Smooth muscle cell (in vitro differentiated cells): ENCODE data around the gene FBXW5. TPM values are rescaled to one million over a fixed set of nuclear protein-coding genes. Genes with fewer than 3 reads are reported as not detected.

ENCODE experiments used
- DNase-seq: peaks from one replicate; lab custom pipeline; 2025; ENCODE audit not compliant: unreplicated experiment; lab: John Stamatoyannopoulos, UW
- H2AFZ ChIP-seq: fragments of 200-600 bp; sonication (generic); 2 replicates; pipeline ENCODE4 v1.6.0; 2016; ENCODE audit warnings: antibody characterized with exemption, low read depth, mild to moderate bottlenecking
- H3F3A ChIP-seq: fragments of 200-600 bp; sonication (generic); 2 replicates; pipeline ENCODE4 v1.6.0; 2017; ENCODE audit warnings: antibody characterized with exemption, low read depth
- H3K27ac ChIP-seq: fragments of 200-600 bp; sonication (generic); 2 replicates; pipeline ENCODE4 v1.5.1; 2016; ENCODE audit warnings: low read depth, mild to moderate bottlenecking
- H3K27me3 ChIP-seq: fragments of 200-600 bp; sonication (generic); 2 replicates; pipeline ENCODE4 v1.6.1; 2016; ENCODE audit warnings: low read depth, mild to moderate bottlenecking
- H3K36me3 ChIP-seq: fragments of 200-600 bp; sonication (generic); 2 replicates; pipeline ENCODE4 v1.5.1; 2016; ENCODE audit warnings: low read depth
- H3K4me1 ChIP-seq: fragments of 200-600 bp; sonication (generic); 2 replicates; pipeline ENCODE4 v1.5.1; 2016; ENCODE audit warnings: low read depth
- H3K4me2 ChIP-seq: fragments of 200-600 bp; sonication (generic); 2 replicates; pipeline ENCODE4 v1.6.0; 2016; ENCODE audit warnings: mild to moderate bottlenecking
- H3K4me3 ChIP-seq: fragments of 200-600 bp; sonication (generic); 2 replicates; pipeline ENCODE4 v1.5.1; 2016; ENCODE audit warnings: mild to moderate bottlenecking
- H3K79me2 ChIP-seq: fragments of 200-600 bp; sonication (generic); 2 replicates; pipeline ENCODE4 v1.6.0; 2016; ENCODE audit warnings: low read depth, mild to moderate bottlenecking
- H3K9ac ChIP-seq: fragments of 200-600 bp; sonication (generic); 2 replicates; pipeline ENCODE4 v1.6.0; 2016; ENCODE audit warnings: low read depth
- H3K9me3 ChIP-seq: fragments of 200-600 bp; sonication (generic); replicated peaks from 2 replicates; pipeline ENCODE4 v1.5.1; 2016; ENCODE audit warnings: low read depth
- H4K20me1 ChIP-seq: fragments of 200-600 bp; sonication (generic); 2 replicates; pipeline ENCODE4 v1.6.0; 2016; ENCODE audit warnings: low read depth
- CTCF ChIP-seq: fragments of 200-600 bp; sonication (generic); IDR thresholded peaks from 2 replicates; pipeline ENCODE4 v1.5.1; 2017; ENCODE audit warnings: borderline replicate concordance, mild to moderate bottlenecking, antibody characterized with exemption; ENCODE audit not compliant: insufficient read depth, poor library complexity, severe bottlenecking
- WGBS: methylation state at CpG from one replicate; pipeline ENCODE4 v1.1.7; 2016; ENCODE audit warnings: low lambda C conversion rate; 5-methylcytosine and 5-hydroxymethylcytosine counted together
- polyA plus RNA-seq: library from polyadenylated mRNA; unstranded; fragments of >200 nt; fragmentation: Nextera tagmentation; extraction: Ambion mirVana; gene quantifications from 2 replicates; pipeline ENCODE4 v1.2.1, GENCODE V29; 2016
- total RNA-seq: library from RNA; depleted of rRNA; stranded (reverse); fragments of >200 nt; gene quantifications from 2 replicates; pipeline ENCODE4 v1.2.3, GENCODE V29; 2014

Gene FBXW5
- total and polyA plus RNA-seq, 2 experiments from 2014 or later: 70.5 to 105 TPM

- H2AFZ ChIP-seq: no peak overlapping the region
- H3K9ac ChIP-seq: no peak overlapping the region
- WGBS: over 99% methylated on average over 14 of the region's 14 CpGs
- no peaks in the 10 kb centered on the region for H3K27me3 ChIP-seq
- no peaks in the 10 kb centered on the region for H3K36me3 ChIP-seq
- H4K20me1 ChIP-seq: no peaks in the 10 kb centered on the region
- DNase-seq: no peak
- no peaks in the 10 kb centered on the region for H3F3A ChIP-seq
- no peaks in the 10 kb centered on the region for H3K79me2 ChIP-seq
- no peaks in the 10 kb centered on the region for H3K4me1 ChIP-seq
- TF ChIP-seq CTCF: no peak
- no peak overlapping the region for H3K4me3 ChIP-seq
- no peak overlapping the region for H3K27ac ChIP-seq
- H3K9me3 ChIP-seq: no peaks in the 10 kb centered on the region
- H3K4me2 ChIP-seq: no peak overlapping the region
These were observed 23.8 kb downstream of the FBXW5 start for GRCh38 chr9:136920734-136921231.

DNA sequence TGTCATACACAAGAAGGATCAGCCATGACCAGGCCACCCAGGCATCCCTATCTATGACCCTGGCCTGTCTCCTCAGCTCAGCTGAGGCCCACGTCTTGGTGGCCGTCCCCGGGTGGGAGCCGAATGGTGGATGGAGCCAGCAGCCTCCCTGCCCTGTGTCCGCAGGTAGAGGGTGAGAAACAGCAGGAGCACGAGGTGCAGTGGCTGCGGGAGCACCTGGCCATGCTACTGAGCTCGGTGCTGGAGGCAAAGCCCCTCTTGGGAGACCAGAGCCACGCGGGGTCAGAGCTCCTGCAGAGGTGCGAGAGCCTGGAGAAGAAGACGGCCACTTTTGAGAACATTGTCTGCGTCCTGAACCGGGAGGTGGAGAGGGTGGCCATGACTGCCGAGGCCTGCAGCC, 24.5 kb downstream of the FBXW5 start:
- DNase-seq: no peak
- H3K27ac ChIP-seq: no peak overlapping the region
- H3K27me3 ChIP-seq: no peaks in the 10 kb centered on the region
- H3K79me2 ChIP-seq: no peaks in the 10 kb centered on the region
- no peaks in the 10 kb centered on the region for H3K9me3 ChIP-seq
- 94% methylated on average over 15 of the region's 15 CpGs for WGBS
- no peaks in the 10 kb centered on the region for H3F3A ChIP-seq
- H4K20me1 ChIP-seq: no peaks in the 10 kb centered on the region
- no peaks in the 10 kb centered on the region for H3K4me1 ChIP-seq
- no peak overlapping the region for H2AFZ ChIP-seq
- no peak for TF ChIP-seq CTCF
- H3K4me2 ChIP-seq: no peak overlapping the region
- H3K9ac ChIP-seq: no peak overlapping the region
- no peak overlapping the region for H3K4me3 ChIP-seq
- no peaks in the 10 kb centered on the region for H3K36me3 ChIP-seq

GRCh38 chr9:136917902-136918301, 26.6 kb downstream of the FBXW5 start:
- Histone ChIP-seq H2AFZ (no peak overlapping the region), H3K4me3 (no peak overlapping the region), H3K27me3 (no peaks in the 10 kb centered on the region), H3K9me3 (no peaks in the 10 kb centered on the region), H3K4me1 (no peaks in the 10 kb centered on the region), H3K9ac (no peak overlapping the region), H3F3A (no peaks in the 10 kb centered on the region), H3K36me3 (no peaks in the 10 kb centered on the region), H3K27ac (no peak overlapping the region), H3K79me2 (no peaks in the 10 kb centered on the region), H4K20me1 (no peaks in the 10 kb centered on the region), H3K4me2 (no peak overlapping the region)
- 90% methylated on average over 11 of the region's 11 CpGs for whole genome bisulfite sequencing
- DNase-seq: no peak
- TF ChIP-seq CTCF: no peak
